ENCODE measurements around the gene POPDC2.

GRCh38 chr3:119641416-119641815 is 19.0 kb downstream of the POPDC2 start:
- TF ChIP-seq POLR2AphosphoS5 (IDR thresholded peaks at IDR 0.05; ENCODE audit: low read depth, low read length) (no peak), CTCF (IDR thresholded peaks at IDR 0.05) (no peak), TCF7L2 (IDR thresholded peaks at IDR 0.05; ENCODE audit: low read depth, low read length) (no peak)

All from Panc1 (cell line).